HG02973 (cell line): ENCODE measurements around the gene SLC2A6.

Experiments
- ATAC-seq: cut with Tn5 transposase; IDR thresholded peaks from one replicate; pipeline ENCODE4 v1.9.1; 2021; ENCODE audit warnings: moderate library complexity; ENCODE audit not compliant: unreplicated experiment

SLC2A6 gene

GRCh38 chr9:133499132-133499891 is 20.4 kb upstream of the SLC2A6 start:
- ATAC-seq, result no peak

GRCh38 chr9:133496861-133497842 is 18.3 kb upstream of the SLC2A6 start:
- ATAC-seq, result no peak

- no peak for ATAC-seq
Measured at GRCh38 chr9:133495327-133496293, 16.7 kb upstream of the SLC2A6 start.

GRCh38 chr9:133494636-133495326 is 15.9 kb upstream of the SLC2A6 start:
- no peak for ATAC-seq

- no peak for ATAC-seq
Measured at GRCh38 chr9:133493845-133494540, 15.1 kb upstream of the SLC2A6 start.

- ATAC-seq, result no peak
Measured at GRCh38 chr9:133493428-133493827, 14.5 kb upstream of the SLC2A6 start.

- ATAC-seq, result no peak
Measured at GRCh38 chr9:133492061-133493021, 13.4 kb upstream of the SLC2A6 start.

- no peak for ATAC-seq
Measured at GRCh38 chr9:133491656-133491925, 12.7 kb upstream of the SLC2A6 start.

- no peak for ATAC-seq
Measured at GRCh38 chr9:133490865-133491655, 12.2 kb upstream of the SLC2A6 start.

- no peak for ATAC-seq
Measured at GRCh38 chr9:133490201-133490681, 11.3 kb upstream of the SLC2A6 start.

- ATAC-seq, result no peak
Measured at GRCh38 chr9:133489253-133490190, 10.6 kb upstream of the SLC2A6 start.

GRCh38 chr9:133488686-133489252 is 9.9 kb upstream of the SLC2A6 start:
- no peak for ATAC-seq

- ATAC-seq, result no peak
Measured at GRCh38 chr9:133487331-133487725, 8.4 kb upstream of the SLC2A6 start.

GRCh38 chr9:133485531-133486260 is 6.8 kb upstream of the SLC2A6 start:
- ATAC-seq, result no peak

- ATAC-seq, result no peak
Measured at GRCh38 chr9:133484671-133485437, 6.0 kb upstream of the SLC2A6 start.
